Stimulated activated CD8-positive, alpha-beta memory T cell treated with anti-CD3 and anti-CD28 coated beads, Interleukin-12 subunit alpha, Interleukin-12 subunit beta, amount 100 ng/mL, for 4 hours (primary cell): ENCODE data around the gene P2RX4.
"Not testable (repeated sequence)": the region's sequence is repeated elsewhere in the genome, so short reads cannot be mapped to it uniquely, and the experiment has no call there.

Experiments
- DNase-seq: peaks from one replicate; pipeline ENCODE4 v3.0.0-alpha.2; 2020; ENCODE audit warnings: low read depth

P2RX4 gene

GRCh38 chr12:121223292-121224285 lies 13.7 kb downstream of the P2RX4 start:
- no peak for DNase-seq

- DNase-seq: no peak
These were observed 14.7 kb downstream of the P2RX4 start for GRCh38 chr12:121224591-121224990.

GRCh38 chr12:121226399-121226798 lies 16.5 kb downstream of the P2RX4 start:
- no peak for DNase-seq

GRCh38 chr12:121226871-121227270 lies 16.9 kb downstream of the P2RX4 start:
- not testable (repeated sequence) for DNase-seq

- DNase-seq: no peak
These were observed 17.4 kb downstream of the P2RX4 start for GRCh38 chr12:121227294-121227693.

- no peak for DNase-seq
These were observed 19.2 kb downstream of the P2RX4 start for GRCh38 chr12:121228919-121229665.

GRCh38 chr12:121229826-121230537 lies 20.1 kb downstream of the P2RX4 start:
- DNase-seq: not testable (repeated sequence)

GRCh38 chr12:121230538-121230907 lies 20.6 kb downstream of the P2RX4 start:
- DNase-seq: no peak

GRCh38 chr12:121232163-121232562 lies 22.2 kb downstream of the P2RX4 start:
- no peak for DNase-seq

GRCh38 chr12:121232977-121233627 lies 23.2 kb downstream of the P2RX4 start:
- DNase-seq: no peak

- no peak for DNase-seq
These were observed 23.7 kb downstream of the P2RX4 start for GRCh38 chr12:121233628-121234020.

- DNase-seq: no peak
These were observed 26.8 kb downstream of the P2RX4 start for GRCh38 chr12:121236776-121237175.

- DNase-seq: no peak
These were observed 27.5 kb downstream of the P2RX4 start for GRCh38 chr12:121237415-121237814.

- DNase-seq: no peak
These were observed 28.2 kb downstream of the P2RX4 start for GRCh38 chr12:121238086-121238485.

- DNase-seq: no peak
These were observed 28.8 kb downstream of the P2RX4 start for GRCh38 chr12:121238604-121239350.

GRCh38 chr12:121239351-121240061 lies 29.6 kb downstream of the P2RX4 start:
- DNase-seq: no peak

GRCh38 chr12:121240062-121240420 lies 30.1 kb downstream of the P2RX4 start:
- no peak for DNase-seq

GRCh38 chr12:121240484-121241101 lies 30.7 kb downstream of the P2RX4 start:
- peak; percentile 86 for DNase-seq

GRCh38 chr12:121241156-121241970 lies 31.4 kb downstream of the P2RX4 start:
- DNase-seq: no peak
